Amniotic epithelial cell (primary cell): ENCODE measurements around the gene ILDR2.

ENCODE experiments used
- DNase-seq: peaks from one replicate; pipeline ENCODE4 v3.0.0-alpha.2; 2010; ENCODE audit warnings: low read depth

ILDR2 gene

DNA sequence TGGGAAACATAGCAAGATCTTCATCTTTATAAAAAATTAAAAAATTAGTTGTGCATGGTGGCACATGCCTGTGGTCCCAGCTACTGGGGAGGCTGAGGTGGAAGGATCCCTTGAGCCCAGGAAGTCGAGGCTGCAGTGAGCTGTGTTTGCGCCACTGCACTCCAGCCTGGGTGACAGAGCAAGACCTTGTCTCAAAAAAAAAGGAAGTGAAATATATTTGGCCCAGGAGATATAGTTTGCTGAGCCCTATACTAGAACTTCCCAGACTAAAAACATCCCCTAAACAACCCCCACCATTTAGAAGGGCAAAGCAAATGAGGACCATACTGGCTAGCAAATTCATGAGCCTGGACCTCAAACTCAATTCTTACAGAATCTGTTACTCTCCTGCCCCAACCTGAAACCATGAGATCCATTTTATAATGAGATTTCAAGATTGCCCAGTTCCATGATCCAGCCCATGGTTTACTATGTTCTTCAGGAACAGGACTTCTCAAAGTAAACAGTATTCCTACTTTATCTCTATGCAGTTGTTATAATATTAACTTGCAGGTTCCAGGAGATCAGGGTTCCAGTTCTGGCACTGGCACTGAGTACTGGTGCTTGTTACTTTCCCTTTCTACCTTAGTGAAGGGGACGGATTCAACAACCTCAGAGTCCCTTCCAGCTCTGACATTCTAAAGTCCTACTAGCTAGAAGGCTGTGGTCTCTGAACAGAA lies 50.4 kb downstream of the ILDR2 start:
- no peak for DNase-seq

GRCh38 chr1:166920561-166921475 lies 54.5 kb downstream of the ILDR2 start:
- no peak for DNase-seq

DNA sequence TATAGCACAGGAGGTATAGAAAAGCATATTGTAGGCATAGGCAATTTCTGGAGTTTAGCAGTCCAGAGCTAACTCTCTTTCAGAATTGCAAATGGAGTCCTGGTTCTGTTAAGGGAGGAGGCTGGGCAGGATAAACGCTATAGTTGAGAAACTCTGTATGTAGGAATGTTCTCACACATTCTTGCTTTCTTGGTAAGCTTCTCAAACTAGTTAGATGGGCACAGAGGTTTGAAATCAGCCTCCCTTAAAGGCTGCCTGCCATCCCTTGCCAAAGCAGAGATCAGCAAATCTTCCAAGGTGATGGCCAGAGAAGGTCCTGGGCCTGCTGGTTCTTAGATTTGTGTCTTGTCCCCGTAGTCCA lies 56.4 kb downstream of the ILDR2 start:
- DNase-seq: no peak

DNA sequence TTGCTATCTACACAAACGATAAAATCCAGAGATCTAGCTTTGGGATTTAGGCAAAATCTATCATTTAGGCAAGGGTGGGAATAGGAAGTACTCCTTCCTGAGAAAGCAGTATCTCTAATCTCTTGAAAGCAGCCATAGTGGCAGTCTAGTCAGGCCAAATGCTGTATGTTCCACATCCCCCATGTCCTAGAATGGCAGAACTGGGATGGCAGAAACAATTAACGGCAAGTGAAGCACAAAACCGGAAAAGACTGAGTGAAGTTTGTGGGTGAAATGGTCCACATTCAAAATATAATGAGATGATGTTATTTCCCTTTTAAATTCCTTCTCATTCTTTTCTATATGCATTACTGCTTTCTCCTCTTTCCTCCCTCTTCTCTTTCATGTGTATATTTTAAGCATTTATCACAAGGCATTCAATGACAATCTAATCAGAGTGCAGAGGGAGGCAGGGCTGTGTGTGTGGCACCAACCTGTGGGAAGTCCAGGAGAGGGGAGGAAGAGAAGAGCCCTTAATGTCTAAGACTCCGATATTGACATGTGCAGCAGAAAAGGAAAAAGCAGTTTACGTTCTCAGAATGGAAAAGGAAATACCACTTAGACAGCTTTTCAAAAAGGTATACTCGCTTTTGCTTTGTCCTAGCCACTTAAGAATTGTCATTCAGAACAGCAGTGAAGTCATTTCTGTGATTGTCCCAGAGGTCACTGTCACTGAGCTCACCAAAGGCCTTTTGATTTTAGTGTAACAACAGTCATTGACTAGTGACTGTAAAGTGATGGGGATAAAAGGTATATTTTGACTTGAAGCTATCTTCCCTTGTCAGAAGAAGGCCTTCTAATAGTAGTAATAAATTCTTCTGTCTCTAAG lies 57.0 kb downstream of the ILDR2 start:
- DNase-seq: no peak

DNA sequence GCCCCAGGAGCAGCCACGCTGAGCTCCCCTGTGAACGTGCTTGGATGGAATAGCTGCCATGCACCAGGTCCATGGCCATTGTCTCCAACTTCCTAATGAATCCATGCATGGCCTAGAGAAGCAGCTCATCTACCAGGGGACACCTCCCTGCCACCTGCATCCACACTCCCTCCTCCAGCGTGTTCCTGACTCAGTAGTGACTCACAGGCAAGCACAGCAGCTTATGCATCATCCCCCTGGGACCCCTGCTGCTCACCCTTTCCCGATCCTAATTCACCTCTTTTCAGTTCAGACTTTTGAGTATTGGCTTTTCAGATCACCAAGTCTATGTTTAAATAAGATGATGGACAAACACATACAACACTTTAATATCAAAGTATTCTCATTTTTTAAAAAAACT lies 59.4 kb downstream of the ILDR2 start:
- no peak for DNase-seq

GRCh38 chr1:166915042-166915441 lies 60.3 kb downstream of the ILDR2 start:
- DNase-seq: no peak

GRCh38 chr1:166914111-166914510 lies 61.2 kb downstream of the ILDR2 start:
- no peak for DNase-seq

- DNase-seq: no peak
These were observed 63.7 kb downstream of the ILDR2 start for GRCh38 chr1:166911624-166912023.

DNA sequence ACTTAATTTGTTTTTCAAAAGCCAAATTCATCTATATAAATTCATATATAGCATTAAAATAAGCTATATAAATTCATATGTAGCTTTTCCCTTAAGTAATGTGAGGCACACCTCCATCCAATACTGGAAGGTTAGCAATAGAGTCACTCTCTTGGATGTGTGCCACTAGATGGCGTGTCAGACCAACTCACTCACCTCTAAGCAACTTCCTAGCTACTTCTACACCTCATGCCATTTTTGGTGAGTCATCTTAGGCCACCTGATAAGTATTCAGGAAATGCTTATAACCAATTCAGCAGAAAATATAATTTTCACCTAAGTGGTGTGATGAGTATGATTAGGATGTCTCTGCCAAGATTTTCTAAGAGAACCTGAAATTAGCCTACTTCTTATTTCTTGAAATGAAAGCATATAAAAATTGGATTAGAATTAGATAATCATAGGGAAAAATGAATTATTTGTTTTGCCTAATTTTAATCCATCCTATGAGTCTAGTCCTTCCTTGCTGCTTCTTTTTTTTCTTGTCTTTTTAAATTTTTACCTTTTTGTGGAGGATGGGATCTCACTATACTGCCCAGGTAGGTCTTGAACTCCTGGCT lies 64.8 kb downstream of the ILDR2 start:
- DNase-seq: peak; percentile 93

DNA sequence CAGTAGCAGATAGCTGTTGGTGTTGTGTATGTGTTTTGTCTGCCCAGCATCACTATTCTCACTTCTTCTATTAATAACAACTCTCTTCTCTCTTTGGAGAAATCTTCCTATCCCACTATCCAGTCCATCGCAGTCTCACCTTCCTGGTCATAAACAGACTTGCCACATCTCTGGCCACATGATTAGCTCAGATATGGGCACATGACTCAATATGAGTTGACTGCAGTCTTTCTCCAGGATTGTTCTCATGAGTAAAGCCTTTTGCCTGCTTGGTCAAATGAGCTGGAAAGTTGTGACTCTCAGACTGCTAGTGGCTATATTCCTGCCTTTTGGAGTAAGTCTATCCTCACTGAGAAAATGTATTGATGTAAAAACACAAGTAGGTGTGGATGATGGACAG lies 66.4 kb downstream of the ILDR2 start:
- peak; percentile 76 for DNase-seq

DNA sequence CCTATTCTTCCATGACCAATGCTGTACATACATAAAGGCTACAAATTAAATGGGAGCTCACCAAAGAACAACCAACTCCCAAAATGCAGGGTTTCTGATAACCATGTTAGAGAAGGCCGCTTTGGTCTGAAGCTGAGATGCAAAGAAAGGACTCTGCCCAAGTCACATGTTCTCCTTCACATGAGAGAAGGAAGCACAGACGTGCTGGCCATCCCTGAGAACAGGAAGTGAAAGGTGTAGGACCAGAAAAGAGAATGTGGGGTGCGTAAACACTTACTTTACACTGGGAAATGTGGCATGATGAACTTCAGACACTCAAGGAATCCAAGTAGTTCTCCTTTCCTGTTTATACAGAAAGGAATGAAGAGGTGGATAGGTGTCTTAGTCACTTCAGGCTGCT lies 67.6 kb downstream of the ILDR2 start:
- no peak for DNase-seq

- no peak for DNase-seq
These were observed 68.3 kb downstream of the ILDR2 start for GRCh38 chr1:166907051-166907450.

GRCh38 chr1:166906647-166907046 lies 68.7 kb downstream of the ILDR2 start:
- DNase-seq: peak; percentile 58

DNA sequence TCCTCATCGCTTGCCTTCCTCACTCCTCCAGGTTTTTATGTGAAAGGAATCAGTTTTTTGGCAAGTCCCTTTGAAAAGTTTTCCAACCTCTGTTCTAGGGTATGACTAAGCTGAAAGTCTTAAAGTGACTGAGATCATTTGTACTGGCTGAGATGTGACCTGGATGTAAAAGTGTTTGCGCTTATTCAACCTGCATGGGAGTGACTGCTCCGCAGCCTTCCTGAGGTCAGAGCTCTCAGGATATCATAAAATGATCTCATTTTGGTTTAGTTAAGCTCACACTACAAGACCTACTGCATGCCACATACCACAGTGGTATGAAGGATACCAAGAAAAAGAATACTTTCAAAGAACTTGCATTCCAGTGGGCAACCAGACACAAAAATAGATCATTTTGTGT lies 69.4 kb downstream of the ILDR2 start:
- peak; percentile 93 for DNase-seq

- DNase-seq: peak; percentile 72
These were observed 70.2 kb downstream of the ILDR2 start for GRCh38 chr1:166905136-166905535.

- DNase-seq: no peak
These were observed 72.1 kb downstream of the ILDR2 start for GRCh38 chr1:166903232-166903631.

GRCh38 chr1:166902279-166902678 lies 73.1 kb downstream of the ILDR2 start:
- DNase-seq: peak; percentile 53

- DNase-seq: no peak
These were observed 74.4 kb downstream of the ILDR2 start for GRCh38 chr1:166900987-166901386.

- no peak for DNase-seq
These were observed 75.6 kb downstream of the ILDR2 start for GRCh38 chr1:166899769-166900168.

DNA sequence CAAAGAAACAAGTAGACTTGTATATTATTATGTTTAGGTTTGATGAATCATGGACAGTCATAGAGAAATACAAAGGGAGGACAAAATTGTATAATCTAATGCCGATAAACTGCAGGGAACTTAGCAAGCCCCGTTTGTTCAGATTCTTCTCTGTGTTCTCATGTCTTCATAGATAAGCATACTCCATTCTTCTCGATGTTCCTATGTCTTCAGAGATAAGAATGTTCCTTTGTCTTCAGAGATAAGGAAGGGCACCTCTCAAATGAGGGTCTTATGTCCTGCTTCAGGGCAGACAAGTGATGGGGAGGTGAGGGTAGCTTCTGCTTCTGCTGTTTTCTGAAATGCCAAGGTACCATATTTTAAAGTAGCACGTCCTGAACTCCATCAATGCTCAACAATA lies 79.6 kb downstream of the ILDR2 start:
- no peak for DNase-seq

- DNase-seq: no peak
These were observed 85.6 kb downstream of the ILDR2 start for GRCh38 chr1:166889776-166890175.
